SK-N-SH (cell line): ENCODE data around the gene ARMC7. TPM values are rescaled to one million over a fixed set of nuclear protein-coding genes. Genes with fewer than 3 reads are reported as not detected.

Experiments used
- CTCF ChIA-PET: fragments of 300-600, 350-600 bp; formaldehyde crosslinking; extraction: SDS; loops from one replicate; lab custom pipeline; 2021; lab: Yijun Ruan, JAX
- POLR2A ChIA-PET: fragments of 350-600 bp; sonication (Branson Sonifier 250); formaldehyde crosslinking; extraction: SDS; loops from one replicate; lab custom pipeline; 2020; ENCODE audit warnings: antibody characterized with exemption, inconsistent platforms; lab: Yijun Ruan, JAX
- DNase-seq: peaks from one replicate; pipeline ENCODE4 v3.0.0; 2012
- H2AFZ ChIP-seq: fragments of 200-600 bp; sonication (generic); 2 replicates; pipeline ENCODE4 v1.8.1; 2016; ENCODE audit warnings: antibody characterized with exemption, mild to moderate bottlenecking, low read depth
- H3F3A ChIP-seq: fragments of 200-600 bp; sonication (generic); replicated peaks from 2 replicates; pipeline ENCODE3; 2016; ENCODE audit warnings: antibody characterized with exemption, mild to moderate bottlenecking; ENCODE audit not compliant: insufficient read depth
- H3K27ac ChIP-seq, 2 experiments: fragments of 200-500 bp in 1 of 2; fragments of 200-600 bp in 1 of 2; sonication (Bioruptor generic) in 1 of 2; sonication (generic), shearing (Covaris generic) in 1 of 2; 2 replicates each; pipeline versions ENCODE4 v1.5.1 to v1.6.1; 2014 to 2016; ENCODE audit warnings: low read depth in 2 of 2, inconsistent platforms in 1 of 2, low read length in 1 of 2, mild to moderate bottlenecking in 1 of 2, mixed read lengths in 1 of 2
- H3K27me3 ChIP-seq: fragments of 200-600 bp; sonication (generic), shearing (Covaris generic); 2 replicates; pipeline ENCODE4 v1.6.1; 2016; ENCODE audit warnings: mixed run types; ENCODE audit not compliant: insufficient read depth
- H3K36me3 ChIP-seq, 2 experiments: fragments of 200-500 bp in 1 of 2; fragments of 200-600 bp in 1 of 2; sonication (Bioruptor generic) in 1 of 2; sonication (generic) in 1 of 2; replicated peaks in 1 of 2; 2 replicates each; pipeline versions ENCODE3 to v1.5.1; 2014 to 2016; ENCODE audit warnings: low read length in 1 of 2, mild to moderate bottlenecking in 1 of 2; ENCODE audit not compliant: insufficient read depth in 2 of 2, control insufficient read depth in 1 of 2
- H3K4me1 ChIP-seq, 2 experiments: fragments of 200-500 bp in 1 of 2; fragments of 200-600 bp in 1 of 2; sonication (Bioruptor generic) in 1 of 2; sonication (generic), shearing (Covaris generic) in 1 of 2; 2 replicates each; pipeline versions ENCODE4 v1.5.1 to v1.6.1; 2014 to 2016; ENCODE audit warnings: low read depth in 1 of 2, low read length in 1 of 2, mixed run types in 1 of 2; ENCODE audit not compliant: insufficient read depth in 2 of 2, control insufficient read depth in 1 of 2
- H3K4me2 ChIP-seq: fragments of 200-600 bp; sonication (generic), shearing (Covaris generic); 2 replicates; pipeline ENCODE4 v1.6.1; 2017; ENCODE audit warnings: mixed run types
- H3K4me3 ChIP-seq, 2 experiments: fragments of 200-500 bp in 1 of 2; fragments of 200-600 bp in 1 of 2; sonication (Bioruptor generic) in 1 of 2; sonication (generic), shearing (Covaris generic) in 1 of 2; 2 replicates each; pipeline versions ENCODE4 v1.5.1 to v1.8.1; 2014 to 2016; ENCODE audit warnings: low read depth in 2 of 2, inconsistent platforms in 1 of 2, low read length in 1 of 2, mild to moderate bottlenecking in 1 of 2, mixed read lengths in 1 of 2, moderate library complexity in 1 of 2
- H3K79me2 ChIP-seq: fragments of 200-600 bp; sonication (generic); 2 replicates; pipeline ENCODE4 v1.8.1; 2017; ENCODE audit warnings: mild to moderate bottlenecking; ENCODE audit not compliant: insufficient read depth
- H3K9ac ChIP-seq: fragments of 200-600 bp; sonication (generic); 2 replicates; pipeline ENCODE4 v1.6.1; 2017; ENCODE audit warnings: mixed run types
- H3K9me2 ChIP-seq: fragments of 200-600 bp; sonication (generic); 2 replicates; pipeline ENCODE4 v1.6.1; 2017; ENCODE audit warnings: mixed run types
- H3K9me3 ChIP-seq: fragments of 200-600 bp; sonication (generic); 2 replicates; pipeline ENCODE4 v1.6.1; 2017; ENCODE audit warnings: mixed run types, mild to moderate bottlenecking, moderate library complexity
- H4K20me1 ChIP-seq: fragments of 200-600 bp; sonication (generic); 2 replicates; pipeline ENCODE4 v1.6.1; 2017; ENCODE audit warnings: mild to moderate bottlenecking, mixed run types; ENCODE audit not compliant: insufficient read depth
- CTCF ChIP-seq: fragments of 200-600 bp; sonication (generic); IDR thresholded peaks from 2 replicates; pipeline ENCODE4 v1.6.1; 2017; ENCODE audit warnings: antibody characterized with exemption, mild to moderate bottlenecking, moderate library complexity
- EP300 ChIP-seq, 2 experiments: IDR thresholded peaks; 2 replicates each; pipeline versions ENCODE4 v1.4.0 to v1.6.1; 2012; ENCODE audit warnings: borderline replicate concordance in 1 of 2, low read depth in 1 of 2, low read length in 1 of 2
- FOSL2 ChIP-seq: IDR thresholded peaks from 2 replicates; pipeline ENCODE4 v1.4.0; 2012; ENCODE audit warnings: low read depth, mild to moderate bottlenecking, moderate library complexity, borderline replicate concordance
- JUND ChIP-seq: IDR thresholded peaks from 2 replicates; pipeline ENCODE4 v1.4.0; 2012
- PBX3 ChIP-seq: IDR thresholded peaks from 2 replicates; pipeline ENCODE4; 2012
- POLR2AphosphoS5 ChIP-seq: IDR thresholded peaks from 2 replicates; pipeline ENCODE4 v1.6.1; 2012; ENCODE audit warnings: low read depth, low read length
- SIN3A ChIP-seq: IDR thresholded peaks from 2 replicates; pipeline ENCODE4 v1.6.1; 2012; ENCODE audit warnings: low read depth, mild to moderate bottlenecking, low read length, moderate library complexity, borderline replicate concordance
- SMC3 ChIP-seq: IDR thresholded peaks from 2 replicates; pipeline ENCODE4 v1.6.1; 2012; ENCODE audit warnings: low read depth, low read length, improper control_type of control experiment
- TCF12 ChIP-seq: IDR thresholded peaks from 2 replicates; pipeline ENCODE4 v1.4.0; 2012
- YY1 ChIP-seq: IDR thresholded peaks from 2 replicates; pipeline ENCODE4 v1.4.0; 2012; ENCODE audit warnings: low read depth, mild to moderate bottlenecking
- ZBTB33 ChIP-seq: IDR thresholded peaks from 2 replicates; pipeline ENCODE4 v1.4.0; 2012; ENCODE audit warnings: low read depth, borderline replicate concordance
- WGBS: methylation state at CpG from one replicate; pipeline ENCODE4 v1.1.6; 2017; ENCODE audit warnings: low lambda C conversion rate; 5-methylcytosine and 5-hydroxymethylcytosine counted together
- polyA plus RNA-seq, 3 experiments: library from polyadenylated mRNA; depleted of rRNA; stranded (reverse); fragments of >200 nt; gene quantifications; 2 replicates each; pipeline ENCODE4 v1.2.3, GENCODE V29; 2012

ARMC7 gene
- polyA plus RNA-seq, 1 of the 3 experiments (the other 2 are of a cell fraction) = 10.8 TPM

- H3K9me3 ChIP-seq = no peaks in the 10 kb centered on the region
- H3F3A ChIP-seq = peaks cover 17% of the 10 kb centered on the region
- H3K27me3 ChIP-seq = no peaks in the 10 kb centered on the region
- H3K4me1 ChIP-seq = peaks cover 4 to 7% of the 10 kb centered on the region in 2 experiments; a peak in 1 of 4 replicates
- no peaks in the 10 kb centered on the region for H4K20me1 ChIP-seq
- WGBS = 82% methylated on average over 14 of the region's 19 CpGs
- no peak overlapping the region for H2AFZ ChIP-seq
- H3K9ac ChIP-seq = no peak overlapping the region
- H3K36me3 ChIP-seq = peaks cover 5 to 8% of the 10 kb centered on the region in 2 experiments
- H3K27ac ChIP-seq = no peak overlapping the region
- DNase-seq = no peak
- no peak overlapping the region for H3K4me2 ChIP-seq
- ChIA-PET CTCF (interaction anchor here (0.7 to 19.6 kb wide), 9 partner anchors 9 to 162 kb away, joined by 3 to 422 read pairs (median 4); partner anchors contain the start of gene ARMC7), POLR2A (interaction anchor here (0.6 to 1.6 kb wide), 3 partner anchors 10 to 108 kb away, joined by 3 to 8 read pairs (median 6); no protein-coding TSS in a partner anchor)
- TF ChIP-seq PBX3 = 0 out of 2 replicates have a peak, but pooled peaks have one; percentile 7
- no peak for TF ChIP-seq SMC3
- peak; percentile 79 for TF ChIP-seq JUND
- TF ChIP-seq FOSL2 = peak; percentile 86
- TF ChIP-seq EP300 (IDR thresholded peaks at IDR 0.05; ENCODE audit: borderline replicate concordance in 1 of 2, low read depth in 1 of 2, low read length in 1 of 2) = peak in 1 of 2 experiments; percentile 35; a peak in 1 of 4 replicates
- TF ChIP-seq CTCF = no peak
- no peak for TF ChIP-seq SIN3A
- TF ChIP-seq ZBTB33 = 0 out of 2 replicates have a peak, but pooled peaks have one; percentile 47
- TF ChIP-seq POLR2AphosphoS5 = no peak
- peak; percentile 74 for TF ChIP-seq TCF12
- 0 out of 2 replicates have a peak, but pooled peaks have one; percentile 32 for TF ChIP-seq YY1
- no peaks in the 10 kb centered on the region for H3K9me2 ChIP-seq
- no peak overlapping the region for H3K4me3 ChIP-seq
- peaks cover 2% of the 10 kb centered on the region; the same call in 1 of the 2 replicates for H3K79me2 ChIP-seq
Measured at GRCh38 chr17:75124041-75124818, 14.5 kb downstream of the ARMC7 start.
